ENCODE measurements around the gene KIRREL1.

KIRREL1 gene

DNA sequence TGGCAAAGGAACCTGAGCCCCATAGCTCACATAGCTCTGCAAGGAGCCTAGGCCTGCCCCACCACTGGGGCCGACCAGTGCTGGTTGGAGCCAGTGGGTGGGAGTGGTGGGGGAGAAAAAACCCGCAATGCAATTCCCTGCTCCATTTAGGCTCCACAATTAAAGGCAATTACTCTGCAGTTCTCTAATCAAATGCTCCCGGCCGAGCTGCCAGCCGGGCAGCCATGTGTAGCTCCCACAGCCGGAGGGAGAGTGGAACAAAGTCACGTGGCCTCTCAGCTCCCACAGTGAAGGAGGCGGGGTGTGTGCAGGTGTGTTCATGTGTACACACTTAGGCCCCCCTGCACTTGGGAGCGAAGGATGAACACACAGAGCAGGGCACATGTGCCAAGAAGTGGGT, 81.6 kb downstream of the KIRREL1 start:
- no peak overlapping the region for H3K4me3 ChIP-seq (ENCODE audit: low read depth, low read length)
- no peak for DNase-seq (ENCODE audit: low read depth)
- TF ChIP-seq, protein P1, sequence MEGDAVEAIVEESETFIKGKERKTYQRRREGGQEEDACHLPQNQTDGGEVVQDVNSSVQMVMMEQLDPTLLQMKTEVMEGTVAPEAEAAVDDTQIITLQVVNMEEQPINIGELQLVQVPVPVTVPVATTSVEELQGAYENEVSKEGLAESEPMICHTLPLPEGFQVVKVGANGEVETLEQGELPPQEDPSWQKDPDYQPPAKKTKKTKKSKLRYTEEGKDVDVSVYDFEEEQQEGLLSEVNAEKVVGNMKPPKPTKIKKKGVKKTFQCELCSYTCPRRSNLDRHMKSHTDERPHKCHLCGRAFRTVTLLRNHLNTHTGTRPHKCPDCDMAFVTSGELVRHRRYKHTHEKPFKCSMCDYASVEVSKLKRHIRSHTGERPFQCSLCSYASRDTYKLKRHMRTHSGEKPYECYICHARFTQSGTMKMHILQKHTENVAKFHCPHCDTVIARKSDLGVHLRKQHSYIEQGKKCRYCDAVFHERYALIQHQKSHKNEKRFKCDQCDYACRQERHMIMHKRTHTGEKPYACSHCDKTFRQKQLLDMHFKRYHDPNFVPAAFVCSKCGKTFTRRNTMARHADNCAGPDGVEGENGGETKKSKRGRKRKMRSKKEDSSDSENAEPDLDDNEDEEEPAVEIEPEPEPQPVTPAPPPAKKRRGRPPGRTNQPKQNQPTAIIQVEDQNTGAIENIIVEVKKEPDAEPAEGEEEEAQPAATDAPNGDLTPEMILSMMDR (IDR thresholded peaks at IDR 0.05; ENCODE audit: low read depth, low read length, missing control alignments) = no peak

DNA sequence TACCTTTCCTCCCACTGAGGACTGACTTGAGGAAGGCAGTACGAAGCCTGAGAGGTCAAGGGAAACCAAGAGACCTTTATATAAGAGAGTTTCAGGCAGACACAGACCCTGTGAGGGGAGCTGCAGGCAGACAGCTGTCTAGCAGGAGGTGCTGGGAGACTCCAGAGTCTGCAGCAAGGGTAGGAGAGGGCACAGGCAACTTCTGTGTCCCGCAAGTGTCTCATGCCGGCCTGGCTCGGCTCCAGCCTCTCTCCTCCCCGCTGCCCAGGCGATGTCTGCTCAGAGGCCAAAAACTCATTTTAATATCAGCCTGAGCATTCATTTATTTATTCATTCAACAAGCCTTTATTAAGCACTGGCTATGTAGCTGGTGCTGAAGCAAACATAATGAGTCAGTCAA, 83.0 kb downstream of the KIRREL1 start:
- TF ChIP-seq, protein P1 (IDR thresholded peaks at IDR 0.05; ENCODE audit: low read depth, low read length, missing control alignments) = no peak
- DNase-seq (ENCODE audit: low read depth) = no peak
- no peak overlapping the region for H3K4me3 ChIP-seq (ENCODE audit: low read depth, low read length)

DNA sequence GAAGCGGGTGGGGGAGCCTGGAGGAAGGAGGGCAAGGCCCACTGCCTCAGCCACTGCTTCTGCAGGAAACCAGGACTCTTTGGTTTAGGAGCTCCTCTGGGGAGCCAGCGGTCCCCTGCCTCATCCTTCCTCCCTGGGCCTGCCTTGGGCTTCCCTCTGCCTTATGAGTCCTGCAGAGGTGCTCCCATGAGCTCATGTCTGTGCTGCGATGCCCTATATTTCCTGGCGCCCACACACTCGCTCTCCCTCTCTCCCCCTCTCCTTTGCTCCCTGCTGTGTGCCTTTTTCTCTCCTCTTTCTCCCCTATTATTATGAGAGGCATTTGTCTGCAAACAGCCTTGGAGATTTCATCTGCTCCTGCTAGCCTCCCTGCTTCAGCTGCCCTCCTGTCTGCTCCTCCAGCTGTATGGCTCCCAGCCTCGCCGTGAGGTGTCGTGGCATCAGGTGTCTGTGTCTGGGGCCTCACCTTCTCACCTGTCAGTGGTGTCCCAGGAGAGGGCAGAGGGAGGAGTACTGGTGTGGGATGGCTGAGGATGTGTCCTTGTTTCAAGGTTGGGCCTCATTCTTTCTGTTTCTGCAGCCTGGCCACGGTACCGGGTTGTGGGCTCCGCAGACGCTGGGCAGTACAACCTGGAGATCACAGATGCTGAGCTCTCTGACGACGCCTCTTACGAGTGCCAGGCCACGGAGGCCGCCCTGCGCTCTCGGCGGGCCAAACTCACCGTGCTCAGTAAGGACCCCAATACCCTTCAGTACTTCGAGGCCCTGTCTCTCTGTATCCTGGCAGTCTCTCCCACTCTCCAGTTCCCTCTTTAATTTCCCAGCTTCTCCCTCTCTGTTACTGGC, 84.2 kb downstream of the KIRREL1 start:
- TF ChIP-seq, protein P1 (IDR thresholded peaks at IDR 0.05; ENCODE audit: low read depth, low read length, missing control alignments) = no peak
- DNase-seq (ENCODE audit: low read depth) = no peak

DNA sequence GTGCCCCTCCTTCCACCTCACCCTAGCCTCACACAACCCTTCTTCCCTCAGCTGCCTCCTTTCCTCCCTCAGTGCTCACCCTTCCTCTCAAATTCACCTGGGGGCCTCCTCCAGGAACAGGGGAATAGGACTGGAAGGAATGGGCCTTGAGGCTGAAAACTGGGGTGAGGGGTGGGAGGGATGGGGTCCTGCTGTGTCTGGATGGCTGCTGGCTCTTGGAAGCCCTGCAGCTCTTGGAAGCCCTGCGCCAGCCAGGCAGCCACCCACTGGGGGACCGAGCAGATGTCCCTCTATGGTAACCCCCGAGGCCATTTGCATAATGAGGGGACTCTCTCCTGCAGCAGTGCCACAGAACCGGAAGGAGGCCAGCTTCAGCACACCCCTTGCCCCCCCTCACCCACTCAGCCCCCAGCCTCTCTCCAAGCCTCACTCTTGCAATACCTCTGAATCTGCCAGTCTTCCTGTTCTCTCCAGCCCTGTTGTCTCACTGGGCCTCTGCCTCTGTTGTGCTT, 85.2 kb downstream of the KIRREL1 start:
- no peak for DNase-seq (ENCODE audit: low read depth)
- no peak overlapping the region for H3K4me3 ChIP-seq (ENCODE audit: low read depth, low read length)
- TF ChIP-seq, protein P1 (IDR thresholded peaks at IDR 0.05; ENCODE audit: low read depth, low read length, missing control alignments) = no peak

More for the DNA sequence above, 84.2 kb downstream of the KIRREL1 start:
- no peak overlapping the region for H3K4me3 ChIP-seq (ENCODE audit: low read depth, low read length)

DNA sequence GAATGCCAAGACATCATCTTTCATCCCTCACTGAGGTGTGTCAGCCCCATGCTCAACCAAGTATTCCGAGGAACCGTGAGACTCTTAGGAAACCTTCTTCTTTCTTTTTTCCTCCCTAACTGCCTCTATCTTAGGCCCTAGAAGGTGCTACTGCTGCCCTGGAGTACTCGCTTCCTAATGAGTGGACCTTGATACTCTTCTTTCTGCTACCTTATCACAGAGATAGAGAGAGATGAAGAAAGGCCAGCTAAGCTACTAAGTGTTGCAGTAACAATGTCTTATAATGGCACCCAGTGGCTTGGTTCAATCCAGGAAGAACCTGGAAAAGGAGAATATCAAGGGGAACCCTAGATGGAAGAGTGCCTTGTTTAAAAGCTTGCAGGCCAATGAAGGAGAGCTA, 86.6 kb downstream of the KIRREL1 start:
- TF ChIP-seq, protein P1 (IDR thresholded peaks at IDR 0.05; ENCODE audit: low read depth, low read length, missing control alignments) = no peak
- no peak for DNase-seq (ENCODE audit: low read depth)
- H3K4me3 ChIP-seq (ENCODE audit: low read depth, low read length) = no peak overlapping the region

DNA sequence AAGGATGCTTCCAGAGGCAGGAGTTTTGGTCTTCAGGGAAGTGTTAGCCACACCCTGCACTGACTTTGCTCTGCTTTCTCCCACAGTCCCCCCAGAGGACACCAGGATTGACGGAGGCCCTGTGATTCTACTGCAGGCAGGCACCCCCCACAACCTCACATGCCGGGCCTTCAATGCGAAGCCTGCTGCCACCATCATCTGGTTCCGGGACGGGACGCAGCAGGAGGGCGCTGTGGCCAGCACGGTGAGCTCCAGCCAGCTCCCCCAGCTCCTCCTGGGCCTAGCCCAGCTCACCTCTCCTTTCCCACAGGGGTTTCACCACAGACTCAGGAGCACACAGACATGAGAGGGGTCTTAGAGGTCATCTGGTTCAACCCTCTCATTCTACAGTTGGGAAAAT, 90.9 kb downstream of the KIRREL1 start:
- TF ChIP-seq, protein P1 (IDR thresholded peaks at IDR 0.05; ENCODE audit: low read depth, low read length, missing control alignments) = no peak
- no peak overlapping the region for H3K4me3 ChIP-seq (ENCODE audit: low read depth, low read length)
- DNase-seq (ENCODE audit: low read depth) = no peak

DNA sequence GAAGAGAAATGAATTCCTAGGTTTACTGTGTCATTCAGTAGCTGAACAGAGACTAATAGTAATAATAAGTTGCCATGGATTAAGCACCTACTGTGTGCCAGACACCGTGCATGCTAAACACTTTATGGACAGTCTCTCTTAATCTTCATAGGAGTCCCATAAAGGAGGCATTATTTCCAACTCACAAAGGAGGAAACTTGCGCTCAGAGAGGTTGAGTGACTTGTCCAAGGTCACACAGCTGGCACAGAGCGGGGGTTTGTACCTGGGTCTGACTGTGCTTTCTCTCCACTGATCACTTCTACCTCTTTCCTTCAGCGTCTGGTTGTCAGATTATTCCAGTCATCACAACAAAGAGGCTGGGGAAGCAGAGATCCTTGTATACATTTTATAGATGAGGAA, 91.3 kb downstream of the KIRREL1 start:
- TF ChIP-seq, protein P1 (IDR thresholded peaks at IDR 0.05; ENCODE audit: low read depth, low read length, missing control alignments) = no peak

More for the DNA sequence above, 91.3 kb downstream of the KIRREL1 start:
- H3K4me3 ChIP-seq (ENCODE audit: low read depth, low read length) = no peak overlapping the region
- DNase-seq (ENCODE audit: low read depth) = no peak

All from GM12864 (cell line).